ENCODE results near the gene DDX1.

The DDX1 gene

DNA sequence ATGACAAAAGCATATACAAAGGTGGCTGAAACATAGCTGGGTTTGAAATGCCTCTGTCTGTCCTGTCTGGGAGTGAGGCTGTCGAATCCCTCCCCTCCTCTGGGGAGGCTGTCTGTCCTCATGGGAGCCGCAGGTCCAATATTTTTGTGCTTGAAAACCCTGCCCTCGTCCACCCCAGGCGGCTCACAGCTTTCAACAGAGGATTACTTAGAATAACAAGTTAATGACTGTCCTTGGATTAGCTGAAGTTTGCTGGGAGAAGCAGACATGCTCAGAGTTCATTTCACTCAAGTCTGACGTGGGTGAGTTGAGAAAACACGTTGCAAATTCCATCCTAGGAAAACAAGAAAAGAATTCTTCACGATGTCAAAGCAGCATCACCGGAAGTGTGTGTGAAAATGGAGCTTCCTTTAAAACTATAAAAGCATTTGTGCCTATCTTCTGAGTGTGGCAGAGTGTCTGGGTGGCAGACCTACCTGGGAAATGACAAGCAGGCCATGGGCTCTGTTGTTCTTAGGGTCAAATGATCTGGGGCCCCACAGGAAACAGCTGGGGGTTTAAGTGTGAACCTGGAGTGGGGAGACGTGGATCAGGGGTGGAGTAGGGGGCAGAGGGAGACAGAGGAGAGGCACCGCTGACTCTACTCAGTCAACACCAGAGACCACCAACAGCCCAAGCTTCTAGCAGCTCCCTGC is 77.1 kb downstream of the DDX1 start:
- H3K4me1 ChIP-seq (ENCODE audit: control insufficient read depth, insufficient read depth, low read length) = peaks cover 2% of the 10 kb centered on the region
- peaks cover 1% of the 10 kb centered on the region for H3K9me3 ChIP-seq (ENCODE audit: control insufficient read depth, insufficient read depth, low read depth, low read length)
- no peak overlapping the region for H3K4me3 ChIP-seq (ENCODE audit: low read depth, low read length)
- no peaks in the 10 kb centered on the region for H3K27me3 ChIP-seq (ENCODE audit: control insufficient read depth, insufficient read depth, low read length)
- no peak overlapping the region for H3K9ac ChIP-seq (ENCODE audit: low read length)
- H3K36me3 ChIP-seq (ENCODE audit: control insufficient read depth, insufficient read depth, low read length) = no peaks in the 10 kb centered on the region
- no peak overlapping the region for H3K27ac ChIP-seq (ENCODE audit: low read depth, low read length)

GRCh38 chr2:15669375-15669910 is 77.8 kb downstream of the DDX1 start:
- H3K9ac ChIP-seq (ENCODE audit: low read length) = no peak overlapping the region
- no peak overlapping the region for H3K27ac ChIP-seq (ENCODE audit: low read depth, low read length)
- H3K36me3 ChIP-seq (ENCODE audit: control insufficient read depth, insufficient read depth, low read length) = no peaks in the 10 kb centered on the region
- no peak overlapping the region for H3K4me3 ChIP-seq (ENCODE audit: low read depth, low read length)
- no peaks in the 10 kb centered on the region for H3K27me3 ChIP-seq (ENCODE audit: control insufficient read depth, insufficient read depth, low read length)
- peaks cover 5% of the 10 kb centered on the region for H3K4me1 ChIP-seq (ENCODE audit: control insufficient read depth, insufficient read depth, low read length)
- H3K9me3 ChIP-seq (ENCODE audit: control insufficient read depth, insufficient read depth, low read depth, low read length) = no peaks in the 10 kb centered on the region; the same call in 1 of the 2 replicates

GRCh38 chr2:15670469-15670868 is 78.8 kb downstream of the DDX1 start:
- H3K9me3 ChIP-seq (ENCODE audit: control insufficient read depth, insufficient read depth, low read depth, low read length) = no peaks in the 10 kb centered on the region; the same call in 1 of the 2 replicates
- no peak overlapping the region for H3K4me3 ChIP-seq (ENCODE audit: low read depth, low read length)
- H3K27ac ChIP-seq (ENCODE audit: low read depth, low read length) = no peak overlapping the region
- no peak overlapping the region for H3K9ac ChIP-seq (ENCODE audit: low read length)
- H3K4me1 ChIP-seq (ENCODE audit: control insufficient read depth, insufficient read depth, low read length) = peaks cover 5% of the 10 kb centered on the region
- no peaks in the 10 kb centered on the region for H3K27me3 ChIP-seq (ENCODE audit: control insufficient read depth, insufficient read depth, low read length)
- no peaks in the 10 kb centered on the region for H3K36me3 ChIP-seq (ENCODE audit: control insufficient read depth, insufficient read depth, low read length)

DNA sequence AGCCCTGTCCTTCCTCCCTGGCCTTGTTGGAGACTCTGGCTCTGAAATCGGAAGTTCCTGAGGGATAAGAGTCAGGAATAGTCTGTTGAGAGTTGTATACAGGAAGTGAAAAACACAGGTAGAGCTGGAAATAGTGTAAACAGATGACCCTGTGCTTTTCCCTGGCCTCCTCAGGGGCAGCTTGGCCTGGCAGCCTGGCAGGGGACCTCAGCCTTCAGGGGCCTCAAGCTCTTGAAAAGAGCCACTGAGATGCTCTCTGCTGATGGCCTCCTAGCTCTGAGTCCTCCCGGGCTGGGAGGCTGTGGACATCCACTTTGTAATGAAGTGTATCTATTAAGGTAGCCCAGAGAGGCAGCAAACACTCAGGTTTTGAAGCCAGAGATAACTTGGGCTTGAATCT is 79.3 kb downstream of the DDX1 start:
- Histone ChIP-seq H3K9ac (ENCODE audit: low read length) (no peak overlapping the region), H3K27ac (ENCODE audit: low read depth, low read length) (no peak overlapping the region), H3K4me1 (ENCODE audit: control insufficient read depth, insufficient read depth, low read length) (peaks cover 5% of the 10 kb centered on the region), H3K4me3 (ENCODE audit: low read depth, low read length) (no peak overlapping the region), H3K36me3 (ENCODE audit: control insufficient read depth, insufficient read depth, low read length) (no peaks in the 10 kb centered on the region), H3K9me3 (ENCODE audit: control insufficient read depth, insufficient read depth, low read depth, low read length) (no peaks in the 10 kb centered on the region; the same call in 1 of the 2 replicates), H3K27me3 (ENCODE audit: control insufficient read depth, insufficient read depth, low read length) (no peaks in the 10 kb centered on the region)

DNA sequence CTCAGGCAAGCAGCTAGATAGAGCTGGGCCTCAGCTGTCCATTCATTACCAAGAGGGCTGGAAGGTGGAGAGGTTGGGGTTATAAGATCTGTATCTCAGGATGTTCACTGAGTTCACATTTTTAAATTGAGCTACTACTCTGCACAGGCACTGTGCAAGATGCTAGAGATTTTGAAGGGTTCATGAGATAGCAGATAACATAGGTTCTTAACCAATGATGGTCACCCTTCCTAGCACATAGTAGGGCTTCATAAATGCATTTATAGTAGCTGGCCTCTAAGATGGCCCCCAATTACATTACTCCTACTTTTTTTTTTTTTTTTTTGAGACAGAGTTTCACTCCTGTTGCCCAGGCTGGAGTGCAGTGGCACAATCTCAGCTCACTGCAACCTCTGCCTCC is 79.7 kb downstream of the DDX1 start:
- no peak overlapping the region for H3K4me3 ChIP-seq (ENCODE audit: low read depth, low read length)
- no peaks in the 10 kb centered on the region for H3K27me3 ChIP-seq (ENCODE audit: control insufficient read depth, insufficient read depth, low read length)
- no peaks in the 10 kb centered on the region for H3K36me3 ChIP-seq (ENCODE audit: control insufficient read depth, insufficient read depth, low read length)
- H3K27ac ChIP-seq (ENCODE audit: low read depth, low read length) = no peak overlapping the region
- no peaks in the 10 kb centered on the region; the same call in 1 of the 2 replicates for H3K9me3 ChIP-seq (ENCODE audit: control insufficient read depth, insufficient read depth, low read depth, low read length)
- H3K4me1 ChIP-seq (ENCODE audit: control insufficient read depth, insufficient read depth, low read length) = peaks cover 5% of the 10 kb centered on the region
- H3K9ac ChIP-seq (ENCODE audit: low read length) = no peak overlapping the region

GRCh38 chr2:15671842-15672815 is 80.5 kb downstream of the DDX1 start:
- Histone ChIP-seq H3K9me3 (ENCODE audit: control insufficient read depth, insufficient read depth, low read depth, low read length) (no peaks in the 10 kb centered on the region; the same call in 1 of the 2 replicates), H3K4me3 (ENCODE audit: low read depth, low read length) (no peak overlapping the region), H3K27ac (ENCODE audit: low read depth, low read length) (no peak overlapping the region), H3K9ac (ENCODE audit: low read length) (no peak overlapping the region), H3K36me3 (ENCODE audit: control insufficient read depth, insufficient read depth, low read length) (no peaks in the 10 kb centered on the region), H3K27me3 (ENCODE audit: control insufficient read depth, insufficient read depth, low read length) (no peaks in the 10 kb centered on the region), H3K4me1 (ENCODE audit: control insufficient read depth, insufficient read depth, low read length) (peaks cover 5% of the 10 kb centered on the region)

GRCh38 chr2:15672961-15673918 is 81.6 kb downstream of the DDX1 start:
- H3K27me3 ChIP-seq (ENCODE audit: control insufficient read depth, insufficient read depth, low read length) = no peaks in the 10 kb centered on the region

GRCh38 chr2:15673919-15674636 is 82.4 kb downstream of the DDX1 start:
- no peak overlapping the region for H3K9ac ChIP-seq (ENCODE audit: low read length)
- H3K36me3 ChIP-seq (ENCODE audit: control insufficient read depth, insufficient read depth, low read length) = no peaks in the 10 kb centered on the region
- no peaks in the 10 kb centered on the region for H3K27me3 ChIP-seq (ENCODE audit: control insufficient read depth, insufficient read depth, low read length)
- no peak overlapping the region for H3K4me3 ChIP-seq (ENCODE audit: low read depth, low read length)
- no peak overlapping the region for H3K27ac ChIP-seq (ENCODE audit: low read depth, low read length)
- no peaks in the 10 kb centered on the region; the same call in 1 of the 2 replicates for H3K9me3 ChIP-seq (ENCODE audit: control insufficient read depth, insufficient read depth, low read depth, low read length)
- peaks cover 5% of the 10 kb centered on the region for H3K4me1 ChIP-seq (ENCODE audit: control insufficient read depth, insufficient read depth, low read length)

More at GRCh38 chr2:15672961-15673918, 81.6 kb downstream of the DDX1 start:
- H3K27ac ChIP-seq (ENCODE audit: low read depth, low read length) = no peak overlapping the region
- no peak overlapping the region for H3K4me3 ChIP-seq (ENCODE audit: low read depth, low read length)
- H3K4me1 ChIP-seq (ENCODE audit: control insufficient read depth, insufficient read depth, low read length) = peaks cover 5% of the 10 kb centered on the region
- H3K9me3 ChIP-seq (ENCODE audit: control insufficient read depth, insufficient read depth, low read depth, low read length) = no peaks in the 10 kb centered on the region; the same call in 1 of the 2 replicates
- no peaks in the 10 kb centered on the region for H3K36me3 ChIP-seq (ENCODE audit: control insufficient read depth, insufficient read depth, low read length)
- H3K9ac ChIP-seq (ENCODE audit: low read length) = no peak overlapping the region

GRCh38 chr2:15674637-15675455 is 83.2 kb downstream of the DDX1 start:
- no peak overlapping the region for H3K4me3 ChIP-seq (ENCODE audit: low read depth, low read length)
- no peak overlapping the region for H3K27ac ChIP-seq (ENCODE audit: low read depth, low read length)
- H3K9me3 ChIP-seq (ENCODE audit: control insufficient read depth, insufficient read depth, low read depth, low read length) = peaks cover 5% of the 10 kb centered on the region; the same call in 1 of the 2 replicates
- H3K36me3 ChIP-seq (ENCODE audit: control insufficient read depth, insufficient read depth, low read length) = no peaks in the 10 kb centered on the region
- H3K27me3 ChIP-seq (ENCODE audit: control insufficient read depth, insufficient read depth, low read length) = no peaks in the 10 kb centered on the region
- H3K9ac ChIP-seq (ENCODE audit: low read length) = no peak overlapping the region
- H3K4me1 ChIP-seq (ENCODE audit: control insufficient read depth, insufficient read depth, low read length) = peaks cover 5% of the 10 kb centered on the region

Data from HUES6 (cell line).